H9 (cell line): Measurements from ENCODE around the gene SFRP5. TPM values are rescaled to one million over a fixed set of nuclear protein-coding genes. Genes with fewer than 3 reads are reported as not detected.

Source experiments
- DNase-seq: peaks from one replicate; pipeline ENCODE4 v3.0.0-alpha.2; 2017
- H2AFZ ChIP-seq: one replicate; pipeline ENCODE4 v1.6.1; 2013; ENCODE audit warnings: mild to moderate bottlenecking, low read length, control low read depth, moderate library complexity
- H2AK5ac ChIP-seq: 2 replicates; pipeline ENCODE4 v1.6.1; 2013; ENCODE audit warnings: low read length, control low read depth, mixed read lengths; ENCODE audit not compliant: insufficient read length
- H2BK120ac ChIP-seq: one replicate; pipeline ENCODE4 v1.6.1; 2013; ENCODE audit warnings: low read depth, mild to moderate bottlenecking, low read length, control low read depth, inconsistent platforms; ENCODE audit not compliant: poor library complexity, severe bottlenecking
- H2BK12ac ChIP-seq: 2 replicates; pipeline ENCODE4 v1.6.1; 2013; ENCODE audit warnings: low read length, control low read depth, mixed read lengths, low read depth; ENCODE audit not compliant: insufficient read length
- H2BK15ac ChIP-seq: 2 replicates; pipeline ENCODE4 v1.6.1; 2013; ENCODE audit warnings: low read depth, low read length, control low read depth
- H2BK20ac ChIP-seq: one replicate; pipeline ENCODE4 v1.6.1; 2013; ENCODE audit warnings: low read depth, mild to moderate bottlenecking, low read length, control low read depth, inconsistent platforms; ENCODE audit not compliant: poor library complexity, severe bottlenecking
- H2BK5ac ChIP-seq: 2 replicates; pipeline ENCODE4 v1.6.1; 2013; ENCODE audit warnings: low read length, control low read depth, mixed read lengths; ENCODE audit not compliant: insufficient read length
- H3K14ac ChIP-seq: 2 replicates; pipeline ENCODE4 v1.6.1; 2013; ENCODE audit warnings: low read length, control low read depth; ENCODE audit not compliant: insufficient read depth
- H3K18ac ChIP-seq: 2 replicates; pipeline ENCODE4 v1.6.1; 2013; ENCODE audit warnings: low read depth, mild to moderate bottlenecking, mixed read lengths, low read length, control low read depth; ENCODE audit not compliant: insufficient read length
- H3K23ac ChIP-seq: 2 replicates; pipeline ENCODE4 v1.6.1; 2013; ENCODE audit warnings: low read length, control low read depth, mixed read lengths, low read depth; ENCODE audit not compliant: insufficient read length
- H3K23me2 ChIP-seq: 2 replicates; pipeline ENCODE4 v1.6.1; 2013; ENCODE audit warnings: low read depth, mild to moderate bottlenecking, mixed read lengths, low read length, control low read depth; ENCODE audit not compliant: insufficient read length, poor library complexity, severe bottlenecking
- H3K27ac ChIP-seq: 2 replicates; pipeline ENCODE4 v1.5.1; 2013; ENCODE audit warnings: low read length, control low read depth, mixed read lengths, low read depth; ENCODE audit not compliant: insufficient read length
- H3K27me3 ChIP-seq: 2 replicates; pipeline ENCODE4 v1.6.1; 2013; ENCODE audit warnings: low read length, control low read depth, inconsistent platforms; ENCODE audit not compliant: insufficient read depth
- H3K4ac ChIP-seq: 2 replicates; pipeline ENCODE4 v1.6.1; 2013; ENCODE audit warnings: low read depth, mild to moderate bottlenecking, control low read depth, inconsistent platforms, low read length, moderate library complexity
- H3K4me1 ChIP-seq: 2 replicates; pipeline ENCODE4 v1.6.1; 2013; ENCODE audit warnings: low read length, control low read depth, inconsistent platforms; ENCODE audit not compliant: insufficient read depth
- H3K4me2 ChIP-seq: 2 replicates; pipeline ENCODE4 v1.6.1; 2013; ENCODE audit warnings: low read length, control low read depth, mixed read lengths; ENCODE audit not compliant: insufficient read length, insufficient read depth
- H3K56ac ChIP-seq: 2 replicates; pipeline ENCODE4 v1.6.1; 2013; ENCODE audit warnings: low read depth, mild to moderate bottlenecking, mixed read lengths, low read length, control low read depth; ENCODE audit not compliant: insufficient read length
- H3K79me1 ChIP-seq: 2 replicates; pipeline ENCODE4 v1.6.1; 2013; ENCODE audit warnings: low read depth, mild to moderate bottlenecking, moderate library complexity, low read length, control low read depth, inconsistent platforms; ENCODE audit not compliant: insufficient read depth, poor library complexity, severe bottlenecking
- H3K79me2 ChIP-seq: 2 replicates; pipeline ENCODE4 v1.6.1; 2013; ENCODE audit warnings: low read length, control low read depth, inconsistent platforms; ENCODE audit not compliant: insufficient read depth
- H3K9ac ChIP-seq: 2 replicates; pipeline ENCODE4 v1.6.1; 2013; ENCODE audit warnings: low read length, control low read depth, mixed read lengths; ENCODE audit not compliant: insufficient read length; ENCODE audit errors: extremely low read depth
- H3K9me3 ChIP-seq: one replicate; pipeline ENCODE4 v1.6.1; 2013; ENCODE audit warnings: low read depth, low read length, inconsistent platforms; ENCODE audit not compliant: control insufficient read depth
- H3T11ph ChIP-seq: one replicate; pipeline ENCODE4 v1.6.1; 2013; ENCODE audit warnings: mild to moderate bottlenecking, low read length, control low read depth, inconsistent platforms
- H4K20me1 ChIP-seq: one replicate; pipeline ENCODE4 v1.6.1; 2013; ENCODE audit not compliant: control insufficient read depth, insufficient read length, insufficient read depth
- H4K5ac ChIP-seq: 2 replicates; pipeline ENCODE4 v1.6.1; 2013; ENCODE audit warnings: low read depth, mild to moderate bottlenecking, mixed read lengths, low read length, control low read depth; ENCODE audit not compliant: insufficient read length
- H4K8ac ChIP-seq: replicated peaks from 2 replicates; pipeline ENCODE4 v1.6.1; 2013; ENCODE audit warnings: low read length, control low read depth, mixed read lengths, low read depth; ENCODE audit not compliant: insufficient read length
- H4K91ac ChIP-seq: 2 replicates; pipeline ENCODE4 v1.6.1; 2013; ENCODE audit warnings: low read depth, mild to moderate bottlenecking, moderate library complexity, mixed read lengths, low read length, control low read depth; ENCODE audit not compliant: insufficient read length
- H3K27ac Mint-ChIP-seq, 3 experiments: 2 replicates in 2 of 3; 3 replicates in 1 of 3; pipeline ENCODE4 v1.8.0; 2020 to 2021; ENCODE audit warnings: mixed read lengths in 3 of 3, mild to moderate bottlenecking in 1 of 3, moderate library complexity in 1 of 3
- H3K27me3 Mint-ChIP-seq: 2 replicates; pipeline ENCODE4 v1.8.0; 2021; ENCODE audit warnings: low read depth, mild to moderate bottlenecking, moderate library complexity, mixed read lengths
- H3K36me3 Mint-ChIP-seq, 3 experiments: 2 replicates in 2 of 3; 3 replicates in 1 of 3; pipeline ENCODE4 v1.8.0; 2020 to 2021; ENCODE audit warnings: low read depth in 3 of 3, mixed read lengths in 3 of 3; ENCODE audit not compliant: insufficient read depth in 1 of 3
- H3K4me1 Mint-ChIP-seq, 2 experiments: 2 replicates each; pipeline ENCODE4 v1.8.0; 2020; ENCODE audit warnings: mixed read lengths in 2 of 2
- H3K4me3 Mint-ChIP-seq, 2 experiments: 2 replicates in 1 of 2; 3 replicates in 1 of 2; pipeline ENCODE4 v1.8.0; 2020 to 2021; ENCODE audit warnings: mild to moderate bottlenecking in 2 of 2, mixed read lengths in 2 of 2, moderate library complexity in 1 of 2
- H3K9me3 Mint-ChIP-seq, 2 experiments: 2 replicates in 1 of 2; 3 replicates in 1 of 2; pipeline ENCODE4 v1.8.0; 2020; ENCODE audit warnings: mild to moderate bottlenecking in 2 of 2, mixed read lengths in 2 of 2, moderate library complexity in 1 of 2
- CTCF ChIP-seq: fragments of 200-600 bp; sonication (generic); conservative IDR thresholded peaks from 3 replicates; pipeline ENCODE4 v1.8.0; 2021; ENCODE audit warnings: antibody characterized with exemption, mild to moderate bottlenecking
- WGBS: extraction: QIAGEN DNeasy Blood & Tissue Kit; methylation state at CpG from one replicate; pipeline ENCODE4 v1.1.7; 2013; ENCODE audit warnings: missing lambda C conversion rate, low lambda C conversion rate, mixed read lengths; ENCODE audit not compliant: insufficient read length; ENCODE audit errors: extremely low coverage; 5-methylcytosine and 5-hydroxymethylcytosine counted together
- total RNA-seq: library from RNA; stranded (reverse); gene quantifications from 2 replicates; pipeline ENCODE4 v1.2.1, GENCODE V29; 2021

Gene SFRP5
- total RNA-seq, 1 experiment from 2014 or later, result 1.7 TPM

- no peaks in the 10 kb centered on the region for H3K23me2 ChIP-seq
- no peak overlapping the region for H3K27ac ChIP-seq
- no peak overlapping the region for H2BK5ac ChIP-seq
- H2BK15ac ChIP-seq, result no peak overlapping the region
- H3T11ph ChIP-seq, result no peak overlapping the region
- peaks cover 10 to 30% (median 30%) of the 10 kb centered on the region in 3 experiments for H3K36me3 Mint-ChIP-seq
- no peak overlapping the region for H4K8ac ChIP-seq
- H3K79me2 ChIP-seq, result no peaks in the 10 kb centered on the region
- TF ChIP-seq CTCF, result no peak
- no peak overlapping the region for H3K56ac ChIP-seq
- H3K27me3 ChIP-seq, result no peaks in the 10 kb centered on the region
- no peaks in the 10 kb centered on the region; the same call in 1 of the 2 replicates for H3K27me3 Mint-ChIP-seq
- no CpG with 5 or more reads among the region's 12 CpGs for WGBS
- H3K4me1 Mint-ChIP-seq, result peaks cover 30 to 37% of the 10 kb centered on the region in 2 experiments
- no peak overlapping the region for H3K4me2 ChIP-seq
- no peak overlapping the region for H2AK5ac ChIP-seq
- no peaks in the 10 kb centered on the region for H3K9me3 ChIP-seq
- H3K9ac ChIP-seq, result no peak overlapping the region
- H2BK120ac ChIP-seq, result no peak overlapping the region
- no peak overlapping the region for H2AFZ ChIP-seq
- no peaks in the 10 kb centered on the region for H4K20me1 ChIP-seq
- no peak overlapping the region for H2BK12ac ChIP-seq
- DNase-seq, result no peak
- no peak overlapping the region for H3K4ac ChIP-seq
- no peak overlapping the region for H4K91ac ChIP-seq
- no peak overlapping the region for H3K4me3 Mint-ChIP-seq
- H2BK20ac ChIP-seq, result no peak overlapping the region
- no peak overlapping the region for H4K5ac ChIP-seq
- no peak overlapping the region for H3K18ac ChIP-seq
- H3K23ac ChIP-seq, result no peak overlapping the region
- H3K79me1 ChIP-seq, result no peaks in the 10 kb centered on the region
- no peak overlapping the region for H3K14ac ChIP-seq
- no peaks in the 10 kb centered on the region for H3K9me3 Mint-ChIP-seq
- H3K27ac Mint-ChIP-seq, result peak overlapping the region in 1 of 3 experiments; percentile 75; a peak in 3 of 7 replicates
- H3K4me1 ChIP-seq, result peaks cover 8% of the 10 kb centered on the region; the same call in 1 of the 2 replicates
Observed at GRCh38 chr10:97721871-97722780, 49.7 kb downstream of the SFRP5 start.
